ENCODE results near the gene LGALS1. TPM values are rescaled to one million over a fixed set of nuclear protein-coding genes. Genes with fewer than 3 reads are reported as not detected.
A peak's percentile ranks its signal among the peaks of the same experiment; 100 is the strongest.

Gene LGALS1
- total and polyA plus RNA-seq, 9 of the 15 experiments (the other 6 are each of a cell fraction or from before 2014, with no cell fraction given) = 160 to 800 (median 330) TPM

- no peak for TF ChIP-seq AFF1 (IDR thresholded peaks at IDR 0.05; ENCODE audit: low read depth in 1 of 2, partially characterized antibody in 2 of 2)
- TF ChIP-seq PCBP1 (IDR thresholded peaks at IDR 0.05; ENCODE audit: low read depth, low read length, poor library complexity, severe bottlenecking) = no peak
- TF ChIP-seq ETV5 (CRISPR knock-in tag; IDR thresholded peaks at IDR 0.05; ENCODE audit: low read depth) = no peak
- no peak for TF ChIP-seq RBM22 (IDR thresholded peaks at IDR 0.05; ENCODE audit: low read depth, low read length, poor library complexity, severe bottlenecking)
- no peak for TF ChIP-seq ZNF41 (CRISPR knock-in tag; conservative IDR thresholded peaks at IDR 0.05)
- TF ChIP-seq ZBTB40 (IDR thresholded peaks at IDR 0.05) = no peak
- no peak for TF ChIP-seq ZBTB40 (CRISPR knock-in tag; IDR thresholded peaks at IDR 0.05)
- TF ChIP-seq CC2D1A (IDR thresholded peaks at IDR 0.05) = peak; percentile 14; the same call in 1 of the 2 replicates
- no peak for TF ChIP-seq ELF4 (CRISPR knock-in tag; IDR thresholded peaks at IDR 0.05)
- TF ChIP-seq, protein P1, sequence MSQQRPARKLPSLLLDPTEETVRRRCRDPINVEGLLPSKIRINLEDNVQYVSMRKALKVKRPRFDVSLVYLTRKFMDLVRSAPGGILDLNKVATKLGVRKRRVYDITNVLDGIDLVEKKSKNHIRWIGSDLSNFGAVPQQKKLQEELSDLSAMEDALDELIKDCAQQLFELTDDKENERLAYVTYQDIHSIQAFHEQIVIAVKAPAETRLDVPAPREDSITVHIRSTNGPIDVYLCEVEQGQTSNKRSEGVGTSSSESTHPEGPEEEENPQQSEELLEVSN (IDR thresholded peaks at IDR 0.05; ENCODE audit: borderline replicate concordance in 1 of 2, extremely low read depth in 1 of 2, insufficient read depth in 1 of 2, insufficient read length in 1 of 2, low read depth in 1 of 2, low read length in 1 of 2, poor library complexity in 1 of 2, severe bottlenecking in 1 of 2) = peak; percentile 87 to 97
Observed at GRCh38 chr22:37658133-37659065, 17.0 kb upstream of the LGALS1 start, which contains the start of gene PDXP (continued).

Measured in K562 (cell line).